ENCODE results near the gene CD48. TPM values are rescaled to one million over a fixed set of nuclear protein-coding genes. Genes with fewer than 3 reads are reported as not detected.

CD48 gene
- polyA plus RNA-seq, 3 donors: 356 to 688 (median 363) TPM

DNA sequence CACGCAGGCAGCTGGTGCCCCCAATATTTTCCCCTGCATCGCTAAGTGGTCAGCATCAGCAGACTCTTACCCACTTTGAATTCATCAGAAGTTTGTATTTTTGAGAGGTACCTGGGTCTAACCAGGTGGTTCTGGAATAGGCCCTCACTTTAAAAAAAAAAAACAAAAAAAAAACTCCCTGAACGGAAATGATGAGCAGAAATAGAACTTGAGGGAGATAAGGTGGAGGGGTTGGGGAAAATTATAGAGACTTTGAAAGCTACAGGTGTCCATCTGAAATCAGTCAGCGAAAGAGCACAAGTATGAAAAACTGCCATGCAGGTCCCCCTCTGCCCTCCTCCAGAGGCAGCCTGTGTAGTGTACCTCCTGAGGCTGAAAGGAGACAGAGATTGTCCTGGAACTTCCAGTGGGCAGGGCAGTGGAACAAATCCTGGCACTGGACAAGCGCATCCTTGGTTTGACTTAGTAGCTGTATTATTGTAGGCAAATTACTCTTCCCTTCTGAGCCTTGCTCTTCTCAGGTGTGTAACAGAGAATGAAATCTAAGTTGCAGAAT, 28.6 kb upstream of the CD48 start:
- Mint-ChIP-seq H3K4me3 (peak overlapping the region in 1 of 2 donors; percentile 21), H3K36me3 (peaks cover 6% of the 10 kb centered on the region in 2 donors), H3K27me3 (ENCODE audit: low read depth in 3 of 3) (peaks cover 0 to 8% (median 3%) of the 10 kb centered on the region in 3 donors), H3K9me3 (peaks cover 4 to 16% (median 13%) of the 10 kb centered on the region in 7 donors), H3K27ac (peak overlapping the region in 2 of 7 donors; percentile 29 to 81), H3K4me1 (peaks cover 63% of the 10 kb centered on the region)
- Histone ChIP-seq H3K4me3 (replicated peaks in 1 of 3; ENCODE audit: low read depth in 2 of 3, low read length in 3 of 3) (peak overlapping the region in 1 of 3 experiments; percentile 52), H3K27ac (ENCODE audit: low read depth in 1 of 2, low read length in 2 of 2) (no peak overlapping the region), H2AFZ (ENCODE audit: insufficient read depth, low read depth, low read length, poor library complexity, severe bottlenecking) (no peak overlapping the region), H3K4me1 (ENCODE audit: control insufficient read depth in 1 of 2, insufficient read depth in 2 of 2, low read length in 2 of 2) (peaks cover 64 to 72% of the 10 kb centered on the region in 2 donors), H3K79me2 (ENCODE audit: insufficient read depth, low read length) (no peaks in the 10 kb centered on the region), H3K27me3 (ENCODE audit: control insufficient read depth in 2 of 2, insufficient read depth in 2 of 2, low read length in 2 of 2) (no peaks in the 10 kb centered on the region), H3K9me3 (replicated peaks in 1 of 2; ENCODE audit: control insufficient read depth in 1 of 2, insufficient read depth in 1 of 2, low read length in 2 of 2) (peaks cover 5 to 8% of the 10 kb centered on the region in 2 donors), H3K4me2 (replicated peaks; ENCODE audit: extremely low read depth, low read length, poor library complexity, severe bottlenecking) (peak overlapping the region; percentile 49), H3K36me3 (replicated peaks in 1 of 2; ENCODE audit: control insufficient read depth in 1 of 2, insufficient read depth in 2 of 2, low read length in 2 of 2) (no peaks in the 10 kb centered on the region), H3K9ac (ENCODE audit: insufficient read depth, low read length, poor library complexity, severe bottlenecking) (no peak overlapping the region), H4K20me1 (ENCODE audit: insufficient read depth, low read length) (no peaks in the 10 kb centered on the region)
- no peak for DNase-seq
- TF ChIP-seq CTCF (IDR thresholded peaks at IDR 0.05): no peak
- intact Hi-C loops (cut with micrococcal nuclease): loop anchor here in 1 of 2 donors (5.0 kb wide), 1 partner anchor 33 kb away; no protein-coding TSS in a partner anchor
- WGBS (ENCODE audit: insufficient coverage): 100% methylated on average over 2 of the region's 5 CpGs

DNA sequence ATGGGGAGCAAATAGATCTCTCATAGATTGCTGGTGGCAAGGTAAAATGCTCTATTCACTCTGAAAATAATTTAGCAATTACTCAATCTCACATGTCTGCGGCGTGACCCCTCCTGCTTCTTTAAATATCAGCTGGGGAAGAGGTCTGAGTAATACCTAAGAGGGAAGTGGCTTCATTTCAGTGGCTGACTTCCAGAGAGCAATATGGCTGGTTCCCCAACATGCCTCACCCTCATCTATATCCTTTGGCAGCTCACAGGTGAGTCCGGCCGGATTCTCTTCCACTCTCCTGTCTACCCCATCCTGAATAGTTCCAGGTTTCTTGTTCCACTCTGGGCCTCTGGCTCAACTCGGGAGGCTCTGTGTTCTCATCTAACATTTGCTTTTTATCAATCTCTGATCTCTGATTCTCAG, 27.5 kb upstream of the CD48 start, which contains the start of gene SLAMF7:
SLAMF7 (plus strand) TSS at position 150 of the 414 bp plus-strand sequence; CDS start at position 205, 55 bp downstream.
- Histone ChIP-seq H3K4me1 (ENCODE audit: control insufficient read depth in 1 of 2, insufficient read depth in 2 of 2, low read length in 2 of 2) (peaks cover 56 to 64% of the 10 kb centered on the region in 2 donors), H3K79me2 (ENCODE audit: insufficient read depth, low read length) (no peaks in the 10 kb centered on the region), H2AFZ (ENCODE audit: insufficient read depth, low read depth, low read length, poor library complexity, severe bottlenecking) (no peak within 1 kb of the TSS), H3K9me3 (replicated peaks in 1 of 2; ENCODE audit: control insufficient read depth in 1 of 2, insufficient read depth in 1 of 2, low read length in 2 of 2) (peaks cover 5 to 8% of the 10 kb centered on the region in 2 donors), H3K36me3 (replicated peaks in 1 of 2; ENCODE audit: control insufficient read depth in 1 of 2, insufficient read depth in 2 of 2, low read length in 2 of 2) (no peaks in the 10 kb centered on the region), H4K20me1 (ENCODE audit: insufficient read depth, low read length) (no peaks in the 10 kb centered on the region), H3K4me2 (replicated peaks; ENCODE audit: extremely low read depth, low read length, poor library complexity, severe bottlenecking) (peak within 1 kb of the TSS; percentile 49), H3K4me3 (replicated peaks in 1 of 3; ENCODE audit: low read depth in 2 of 3, low read length in 3 of 3) (peak within 1 kb of the TSS; percentile 2 to 52 (median 10)), H3K27me3 (ENCODE audit: control insufficient read depth in 2 of 2, insufficient read depth in 2 of 2, low read length in 2 of 2) (no peaks in the 10 kb centered on the region), H3K27ac (ENCODE audit: low read depth in 1 of 2, low read length in 2 of 2) (peak within 1 kb of the TSS in 1 of 2 donors; percentile 72), H3K9ac (ENCODE audit: insufficient read depth, low read length, poor library complexity, severe bottlenecking) (no peak within 1 kb of the TSS)
- DNase-seq: peak; percentile 82 to 94 (median 94)
- WGBS (ENCODE audit: insufficient coverage): no CpG with 5 or more reads among the region's 5 CpGs
- Mint-ChIP-seq H3K27ac (peak within 1 kb of the TSS; percentile 69 to 91 (median 86)), H3K9me3 (peaks cover 4 to 20% (median 16%) of the 10 kb centered on the region in 7 donors), H3K27me3 (ENCODE audit: low read depth in 3 of 3) (peaks cover 0 to 8% (median 3%) of the 10 kb centered on the region in 3 donors), H3K4me1 (peaks cover 56% of the 10 kb centered on the region), H3K4me3 (peak within 1 kb of the TSS; percentile 57 to 82), H3K36me3 (peaks cover 6 to 8% of the 10 kb centered on the region in 2 donors)
- TF ChIP-seq CTCF (IDR thresholded peaks at IDR 0.05): no peak
- intact Hi-C loops (cut with micrococcal nuclease): no loop called here

All from CD14-positive monocyte (primary cell).